Measurements from ENCODE around the gene CAMK1D. TPM values are rescaled to one million over a fixed set of nuclear protein-coding genes. Genes with fewer than 3 reads are reported as not detected.

Gene CAMK1D
- total RNA-seq, 4 donors from 2014 or later, result 8.8 to 17.8 (median 13.9) TPM

- no peak for TF ChIP-seq CTCF (IDR thresholded peaks at IDR 0.05; ENCODE audit: low read depth)
These were observed 238.9 kb downstream of the CAMK1D start for GRCh38 chr10:12588091-12588860.

GRCh38 chr10:12589291-12589690, 239.9 kb downstream of the CAMK1D start:
- TF ChIP-seq CTCF (IDR thresholded peaks at IDR 0.05; ENCODE audit: low read depth), result no peak

GRCh38 chr10:12589791-12590190, 240.4 kb downstream of the CAMK1D start:
- no peak for TF ChIP-seq CTCF (IDR thresholded peaks at IDR 0.05; ENCODE audit: low read depth)

- no peak for TF ChIP-seq CTCF (IDR thresholded peaks at IDR 0.05; ENCODE audit: low read depth)
These were observed 241.6 kb downstream of the CAMK1D start for GRCh38 chr10:12590675-12591659.

GRCh38 chr10:12592967-12593366, 243.6 kb downstream of the CAMK1D start:
- TF ChIP-seq CTCF (IDR thresholded peaks at IDR 0.05; ENCODE audit: low read depth), result no peak

GRCh38 chr10:12594448-12594944, 245.1 kb downstream of the CAMK1D start:
- TF ChIP-seq CTCF (IDR thresholded peaks at IDR 0.05; ENCODE audit: low read depth), result no peak
